Nephron (organoid): ENCODE measurements around the gene FMN2.

Source experiments
- H3K27ac Mint-ChIP-seq, 3 experiments: 2 replicates each; pipeline ENCODE4 v1.8.0; 2020; ENCODE audit warnings: mixed read lengths in 3 of 3, mild to moderate bottlenecking in 2 of 3, moderate library complexity in 1 of 3
- H3K27me3 Mint-ChIP-seq: 2 replicates; pipeline ENCODE4 v1.8.0; 2021; ENCODE audit warnings: low read depth, mild to moderate bottlenecking, moderate library complexity, mixed read lengths
- H3K36me3 Mint-ChIP-seq: 2 replicates; pipeline ENCODE4 v1.8.0; 2020; ENCODE audit warnings: low read depth, mixed read lengths
- H3K4me1 Mint-ChIP-seq: 2 replicates; pipeline ENCODE4 v1.8.0; 2020; ENCODE audit warnings: mixed read lengths
- H3K4me3 Mint-ChIP-seq, 3 experiments: 2 replicates each; pipeline ENCODE4 v1.8.0; 2020; ENCODE audit warnings: mild to moderate bottlenecking in 3 of 3, mixed read lengths in 3 of 3, moderate library complexity in 2 of 3
- H3K9me3 Mint-ChIP-seq: 2 replicates; pipeline ENCODE4 v1.8.0; 2020; ENCODE audit warnings: mixed read lengths
- TF ChIP-seq, protein P1 (sequence below), 3 experiments: fragments of 200-600 bp; sonication (generic); IDR thresholded peaks; one replicate each; pipeline ENCODE4 v1.5.0; 2021; ENCODE audit warnings: antibody characterized with exemption in 3 of 3; ENCODE audit not compliant: unreplicated experiment in 3 of 3

The FMN2 gene

DNA sequence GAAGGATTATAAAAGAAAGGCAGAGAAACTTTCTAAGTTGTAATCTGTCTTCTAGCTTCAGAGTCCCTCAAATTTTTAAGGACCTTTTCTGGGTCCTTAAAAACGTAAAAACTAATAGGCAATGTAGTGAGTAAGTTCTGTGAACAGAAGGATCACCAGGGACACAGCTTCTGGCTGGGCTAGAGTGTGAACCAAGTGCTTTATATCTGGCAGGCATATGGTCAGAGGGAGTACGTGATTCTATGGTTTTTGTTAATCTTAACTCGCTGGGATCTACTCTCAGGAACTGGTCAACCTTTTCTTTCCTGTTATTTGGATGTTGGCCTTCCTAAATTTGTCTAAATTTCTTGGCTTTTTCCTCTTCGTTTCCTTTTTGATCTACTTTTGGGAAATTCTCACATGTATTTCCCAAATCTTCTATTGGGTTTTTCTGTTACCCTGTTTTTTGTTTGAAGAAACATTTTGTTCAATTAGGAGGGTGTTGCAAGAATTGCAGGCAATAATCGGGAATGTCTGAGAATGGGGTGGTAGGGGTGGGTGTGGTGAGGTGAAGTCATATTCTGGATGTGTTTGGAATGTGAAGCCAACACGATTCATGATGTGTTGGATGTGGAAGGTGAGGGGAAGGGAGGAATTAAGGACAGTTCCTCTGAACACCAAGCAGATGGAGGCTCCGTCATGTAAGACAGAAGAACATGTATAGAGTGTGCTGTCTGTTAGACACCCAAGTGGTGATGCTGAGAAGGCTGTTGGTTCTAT, 193.2 kb downstream of the FMN2 start:
- no peaks in the 10 kb centered on the region for H3K27me3 Mint-ChIP-seq
- TF ChIP-seq, protein P1, sequence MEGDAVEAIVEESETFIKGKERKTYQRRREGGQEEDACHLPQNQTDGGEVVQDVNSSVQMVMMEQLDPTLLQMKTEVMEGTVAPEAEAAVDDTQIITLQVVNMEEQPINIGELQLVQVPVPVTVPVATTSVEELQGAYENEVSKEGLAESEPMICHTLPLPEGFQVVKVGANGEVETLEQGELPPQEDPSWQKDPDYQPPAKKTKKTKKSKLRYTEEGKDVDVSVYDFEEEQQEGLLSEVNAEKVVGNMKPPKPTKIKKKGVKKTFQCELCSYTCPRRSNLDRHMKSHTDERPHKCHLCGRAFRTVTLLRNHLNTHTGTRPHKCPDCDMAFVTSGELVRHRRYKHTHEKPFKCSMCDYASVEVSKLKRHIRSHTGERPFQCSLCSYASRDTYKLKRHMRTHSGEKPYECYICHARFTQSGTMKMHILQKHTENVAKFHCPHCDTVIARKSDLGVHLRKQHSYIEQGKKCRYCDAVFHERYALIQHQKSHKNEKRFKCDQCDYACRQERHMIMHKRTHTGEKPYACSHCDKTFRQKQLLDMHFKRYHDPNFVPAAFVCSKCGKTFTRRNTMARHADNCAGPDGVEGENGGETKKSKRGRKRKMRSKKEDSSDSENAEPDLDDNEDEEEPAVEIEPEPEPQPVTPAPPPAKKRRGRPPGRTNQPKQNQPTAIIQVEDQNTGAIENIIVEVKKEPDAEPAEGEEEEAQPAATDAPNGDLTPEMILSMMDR (IDR thresholded peaks at IDR 0.05; ENCODE audit: unreplicated experiment in 3 of 3): no peak
- H3K4me3 Mint-ChIP-seq: no peak overlapping the region
- no peaks in the 10 kb centered on the region for H3K4me1 Mint-ChIP-seq
- H3K36me3 Mint-ChIP-seq: no peaks in the 10 kb centered on the region
- no peaks in the 10 kb centered on the region for H3K9me3 Mint-ChIP-seq
- no peak overlapping the region for H3K27ac Mint-ChIP-seq

DNA sequence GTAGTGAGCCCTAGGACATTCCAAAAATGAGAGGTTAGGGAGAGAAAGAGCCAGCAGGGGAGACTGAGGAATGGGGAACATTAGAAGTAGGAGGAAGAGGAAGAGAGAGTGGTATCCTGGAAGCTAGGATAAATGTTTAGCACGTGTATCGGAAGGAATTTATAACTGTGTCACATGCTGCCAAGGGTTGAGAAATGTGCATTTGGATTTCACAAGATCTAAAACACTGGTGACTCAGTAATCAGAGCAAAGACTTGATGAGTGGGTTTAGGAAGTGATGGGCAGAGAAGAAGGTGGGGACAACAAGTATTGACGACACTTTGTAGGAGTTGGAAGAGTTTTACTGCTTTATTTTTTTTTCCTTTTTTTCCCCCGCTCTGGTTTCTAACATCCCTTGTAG, 193.9 kb downstream of the FMN2 start:
- H3K27ac Mint-ChIP-seq: no peak overlapping the region
- no peaks in the 10 kb centered on the region for H3K4me1 Mint-ChIP-seq
- no peak overlapping the region for H3K4me3 Mint-ChIP-seq
- no peaks in the 10 kb centered on the region for H3K36me3 Mint-ChIP-seq
- TF ChIP-seq, protein P1 (IDR thresholded peaks at IDR 0.05; ENCODE audit: unreplicated experiment in 3 of 3): no peak
- no peaks in the 10 kb centered on the region for H3K27me3 Mint-ChIP-seq
- no peaks in the 10 kb centered on the region for H3K9me3 Mint-ChIP-seq

DNA sequence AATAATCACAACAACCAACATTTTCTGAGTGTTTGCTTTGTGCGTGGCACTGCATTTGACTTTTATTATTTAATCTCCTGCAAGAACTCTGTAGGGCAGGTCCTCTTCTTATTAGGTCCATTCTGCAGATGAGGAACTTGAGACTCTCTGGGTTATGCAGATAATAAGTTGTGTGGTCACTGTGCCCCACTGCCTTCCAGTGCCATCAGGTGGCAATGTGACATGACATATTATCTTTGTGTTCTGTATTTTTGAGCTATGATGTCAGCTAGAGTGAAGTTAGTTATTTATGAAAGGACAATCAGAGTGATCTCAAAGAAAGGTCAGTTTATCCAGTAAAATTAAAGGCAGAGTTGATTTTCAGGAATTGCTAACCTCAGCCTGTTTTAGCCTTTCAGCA, 196.0 kb downstream of the FMN2 start:
- Mint-ChIP-seq H3K4me1 (no peaks in the 10 kb centered on the region), H3K9me3 (no peaks in the 10 kb centered on the region), H3K27ac (no peak overlapping the region), H3K27me3 (no peaks in the 10 kb centered on the region), H3K36me3 (no peaks in the 10 kb centered on the region), H3K4me3 (no peak overlapping the region)
- TF ChIP-seq, protein P1 (IDR thresholded peaks at IDR 0.05; ENCODE audit: unreplicated experiment in 3 of 3): no peak

DNA sequence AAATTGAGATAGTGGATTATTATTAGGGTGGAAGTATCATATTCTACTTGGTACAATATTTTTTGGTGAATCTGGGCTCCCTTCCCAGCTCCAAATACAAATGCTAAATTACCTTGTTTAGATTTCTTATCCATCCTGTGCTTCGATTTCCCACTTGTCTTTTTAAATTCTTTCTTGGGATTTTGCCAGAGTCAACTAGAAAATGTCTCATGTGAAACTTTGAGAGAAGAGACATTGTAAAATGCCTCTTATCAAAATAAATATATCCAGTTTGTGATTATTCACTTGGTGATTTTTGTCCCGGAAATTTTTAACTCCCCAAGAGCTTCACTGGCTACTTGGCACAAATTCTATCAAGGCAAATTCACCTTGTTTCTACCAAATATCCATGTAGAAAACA, 202.0 kb downstream of the FMN2 start:
- TF ChIP-seq, protein P1 (IDR thresholded peaks at IDR 0.05; ENCODE audit: unreplicated experiment in 3 of 3): no peak
- H3K27ac Mint-ChIP-seq: no peak overlapping the region
- H3K27me3 Mint-ChIP-seq: no peaks in the 10 kb centered on the region
- no peak overlapping the region for H3K4me3 Mint-ChIP-seq
- peaks cover 10% of the 10 kb centered on the region for H3K4me1 Mint-ChIP-seq
- peaks cover 5% of the 10 kb centered on the region for H3K9me3 Mint-ChIP-seq
- no peaks in the 10 kb centered on the region for H3K36me3 Mint-ChIP-seq

DNA sequence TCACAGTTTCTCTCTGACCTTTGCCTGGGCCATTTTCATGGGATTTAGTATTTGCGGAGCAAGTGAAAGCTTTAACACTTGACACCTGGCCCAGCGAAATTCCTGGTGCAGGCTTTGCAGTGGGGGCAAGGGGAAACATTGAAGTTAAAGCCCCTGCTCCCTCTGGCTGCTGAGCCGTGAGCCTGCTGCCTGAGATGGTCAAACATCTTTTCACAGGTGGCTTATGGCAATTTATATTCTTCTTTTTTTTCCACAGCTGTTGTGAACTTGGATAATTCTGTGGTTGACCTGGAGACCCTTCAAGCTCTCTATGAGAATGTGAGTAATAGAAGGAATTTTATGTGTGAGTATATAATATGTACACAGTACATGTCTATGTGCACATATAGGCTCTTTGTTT, 202.9 kb downstream of the FMN2 start:
- H3K9me3 Mint-ChIP-seq: peaks cover 5% of the 10 kb centered on the region
- H3K4me1 Mint-ChIP-seq: peaks cover 10% of the 10 kb centered on the region
- H3K4me3 Mint-ChIP-seq: no peak overlapping the region
- no peaks in the 10 kb centered on the region for H3K36me3 Mint-ChIP-seq
- TF ChIP-seq, protein P1 (IDR thresholded peaks at IDR 0.05; ENCODE audit: unreplicated experiment in 3 of 3): no peak
- peak overlapping the region in 1 of 3 experiments; percentile 57 for H3K27ac Mint-ChIP-seq
- H3K27me3 Mint-ChIP-seq: no peaks in the 10 kb centered on the region

DNA sequence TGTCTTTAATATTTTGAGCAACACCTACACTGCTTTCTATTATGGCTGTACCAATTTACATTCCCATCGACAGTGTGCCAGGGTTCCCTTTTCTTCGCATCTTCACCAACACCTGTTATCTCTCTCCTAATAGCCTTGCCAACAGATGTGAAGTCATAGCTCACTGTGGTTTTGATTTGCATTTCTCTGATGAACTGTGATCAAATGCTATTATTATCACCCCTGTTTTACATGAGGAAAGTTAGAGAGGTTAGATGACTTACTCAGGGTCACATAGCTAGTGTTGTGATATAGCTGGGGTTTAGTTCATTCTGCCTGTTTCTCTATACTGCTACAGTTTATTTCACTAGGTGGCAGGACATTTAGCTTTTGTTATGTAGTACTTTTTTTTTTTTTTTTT, 204.1 kb downstream of the FMN2 start:
- H3K4me3 Mint-ChIP-seq: no peak overlapping the region
- H3K27ac Mint-ChIP-seq: no peak overlapping the region
- H3K4me1 Mint-ChIP-seq: peaks cover 10% of the 10 kb centered on the region
- no peaks in the 10 kb centered on the region for H3K36me3 Mint-ChIP-seq
- peaks cover 5% of the 10 kb centered on the region for H3K9me3 Mint-ChIP-seq
- TF ChIP-seq, protein P1 (IDR thresholded peaks at IDR 0.05; ENCODE audit: unreplicated experiment in 3 of 3): no peak
- H3K27me3 Mint-ChIP-seq: no peaks in the 10 kb centered on the region
